Mucosa of descending colon (tissue), 3 donors: ENCODE results near the gene ZNRD2. TPM values are rescaled to one million over a fixed set of nuclear protein-coding genes. Genes with fewer than 3 reads are reported as not detected.

Experiments
- ATAC-seq: fragments of 200-7000 bp; cut with Tn5 transposase; one replicate; pipeline ENCODE4 v1.9.1; 2020; ENCODE audit warnings: mild to moderate bottlenecking, moderate library complexity
- DNase-seq, 3 donors: peaks; one replicate each; pipeline ENCODE4 v3.0.0-alpha.2; 2020
- H3K36me3 ChIP-seq: fragments of 200-600 bp; one replicate; pipeline ENCODE4 v1.8.0; 2021; ENCODE audit warnings: low read depth, mild to moderate bottlenecking
- H3K4me1 ChIP-seq: fragments of 200-600 bp; one replicate; pipeline ENCODE4 v1.8.0; 2021; ENCODE audit warnings: low read depth, mild to moderate bottlenecking
- H3K4me3 ChIP-seq: fragments of 200-600 bp; one replicate; pipeline ENCODE4 v1.8.0; 2021; ENCODE audit warnings: mild to moderate bottlenecking
- H3K9me3 ChIP-seq: fragments of 200-600 bp; one replicate; pipeline ENCODE4 v1.8.0; 2021; ENCODE audit warnings: mild to moderate bottlenecking
- intact Hi-C, 2 donors: fragments of 100-400 bp; cut with DNase I in 1 of 2; cut with micrococcal nuclease in 1 of 2; formaldehyde crosslinking; loops; one replicate each; pipeline versions ENCODE4 v1.11.0 to v1.11.1; 2022; cut with DNase I, micrococcal nuclease
- total RNA-seq, 3 donors: library from RNA; stranded (reverse); fragmentation: NEBNext Ultra II Directional in 2 of 3; extraction: Animal tissue kit (Norgen Biotek cat#: 25700) in 2 of 3; gene quantifications; one replicate each; pipeline versions ENCODE4 v1.2.1 to v1.2.4, GENCODE V29; 2021 to 2023
- TF ChIP-seq, protein P1 (sequence below): fragments of 200-600 bp; IDR thresholded peaks from one replicate; pipeline ENCODE4 v1.8.0; 2022; ENCODE audit warnings: antibody characterized with exemption, mild to moderate bottlenecking
- donor health status: DM: no; HTN: no; CAD: no; lungs with moderate emphysema.
- donor health status: DM: no; HTN: no; CAD: no.
- donor health status: DM: no; HTN: yes; CAD: no.

ZNRD2 gene
- total RNA-seq, 3 donors from 2014 or later: 20.9 to 24.6 (median 21.0) TPM

GRCh38 chr11:65565624-65566453, 4.4 kb upstream of the ZNRD2 start:
- Histone ChIP-seq H3K4me3 (no peak overlapping the region), H3K4me1 (peaks cover 18% of the 10 kb centered on the region), H3K36me3 (no peaks in the 10 kb centered on the region), H3K9me3 (no peaks in the 10 kb centered on the region)
- intact Hi-C loops: no loop called here
- ATAC-seq: no peak
- DNase-seq: no peak
- TF ChIP-seq, protein P1, sequence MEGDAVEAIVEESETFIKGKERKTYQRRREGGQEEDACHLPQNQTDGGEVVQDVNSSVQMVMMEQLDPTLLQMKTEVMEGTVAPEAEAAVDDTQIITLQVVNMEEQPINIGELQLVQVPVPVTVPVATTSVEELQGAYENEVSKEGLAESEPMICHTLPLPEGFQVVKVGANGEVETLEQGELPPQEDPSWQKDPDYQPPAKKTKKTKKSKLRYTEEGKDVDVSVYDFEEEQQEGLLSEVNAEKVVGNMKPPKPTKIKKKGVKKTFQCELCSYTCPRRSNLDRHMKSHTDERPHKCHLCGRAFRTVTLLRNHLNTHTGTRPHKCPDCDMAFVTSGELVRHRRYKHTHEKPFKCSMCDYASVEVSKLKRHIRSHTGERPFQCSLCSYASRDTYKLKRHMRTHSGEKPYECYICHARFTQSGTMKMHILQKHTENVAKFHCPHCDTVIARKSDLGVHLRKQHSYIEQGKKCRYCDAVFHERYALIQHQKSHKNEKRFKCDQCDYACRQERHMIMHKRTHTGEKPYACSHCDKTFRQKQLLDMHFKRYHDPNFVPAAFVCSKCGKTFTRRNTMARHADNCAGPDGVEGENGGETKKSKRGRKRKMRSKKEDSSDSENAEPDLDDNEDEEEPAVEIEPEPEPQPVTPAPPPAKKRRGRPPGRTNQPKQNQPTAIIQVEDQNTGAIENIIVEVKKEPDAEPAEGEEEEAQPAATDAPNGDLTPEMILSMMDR: no peak

- ATAC-seq (peak; percentile 17), DNase-seq (no peak)
- Histone ChIP-seq H3K4me3 (peak overlapping the region; percentile 54), H3K9me3 (no peaks in the 10 kb centered on the region), H3K4me1 (peaks cover 46% of the 10 kb centered on the region), H3K36me3 (no peaks in the 10 kb centered on the region)
- TF ChIP-seq, protein P1: no peak
- intact Hi-C loops: no loop called here
Measured at GRCh38 chr11:65569164-65569972, 909 bp upstream of the ZNRD2 start.

- Histone ChIP-seq H3K4me1 (peaks cover 55% of the 10 kb centered on the region), H3K9me3 (no peaks in the 10 kb centered on the region), H3K36me3 (no peaks in the 10 kb centered on the region), H3K4me3 (no peak overlapping the region)
- ATAC-seq (no peak), DNase-seq (no peak)
- TF ChIP-seq, protein P1: no peak
- intact Hi-C loops: no loop called here
Measured at GRCh38 chr11:65571420-65571819, 1.1 kb downstream of the ZNRD2 start.

DNA sequence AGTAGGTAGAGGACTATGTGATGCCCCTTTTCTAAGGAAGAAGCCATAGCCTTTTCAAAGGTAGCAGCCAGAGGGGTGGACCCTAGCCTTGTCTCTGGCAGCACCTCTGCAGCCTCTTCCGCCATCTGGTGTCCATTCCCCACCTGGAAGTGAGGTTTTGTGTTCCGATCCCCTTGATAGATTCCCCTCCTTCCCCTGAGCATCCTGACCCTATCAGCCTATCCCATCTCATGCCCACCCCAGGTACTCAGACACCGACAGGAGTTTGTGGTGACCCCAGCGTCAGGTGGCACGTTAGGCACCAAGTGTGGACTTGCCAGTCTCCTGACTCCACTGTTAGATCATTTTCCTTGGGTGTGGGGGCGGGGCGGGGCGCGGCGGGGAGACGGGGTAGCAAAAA, 1.7 kb downstream of the ZNRD2 start:
- no peak for ATAC-seq
- intact Hi-C loops: no loop called here
- peaks cover 60% of the 10 kb centered on the region for H3K4me1 ChIP-seq

GRCh38 chr11:65572356-65573051, 2.2 kb downstream of the ZNRD2 start, which contains the start of gene FAM89B:
Gene FAM89B, plus strand, starts transcription at chr11:65572538. Its CDS starts 132 bp downstream, at chr11:65572670.
- TF ChIP-seq, protein P1: no peak
- ATAC-seq (peak; percentile 40), DNase-seq (peak; percentile 96)
- intact Hi-C loops: no loop called here
- H3K36me3 ChIP-seq: no peaks in the 10 kb centered on the region
- H3K9me3 ChIP-seq: no peaks in the 10 kb centered on the region
- peaks cover 63% of the 10 kb centered on the region for H3K4me1 ChIP-seq
- H3K4me3 ChIP-seq: peak within 1 kb of the TSS; percentile 54

More for the DNA sequence above, 1.7 kb downstream of the ZNRD2 start:
- Histone ChIP-seq H3K4me3 (no peak overlapping the region), H3K9me3 (no peaks in the 10 kb centered on the region), H3K36me3 (no peaks in the 10 kb centered on the region)
- DNase-seq: no peak
- TF ChIP-seq, protein P1: no peak
